Astrocyte (in vitro differentiated cells and primary cell): Measurements from ENCODE around the gene NAA20. TPM values are rescaled to one million over a fixed set of nuclear protein-coding genes. Genes with fewer than 3 reads are reported as not detected.

ENCODE experiments used
- DNase-seq: peaks from one replicate; pipeline ENCODE4 v3.0.0-alpha.2; 2010; ENCODE audit warnings: low read depth
- FAIRE-seq: peaks from 2 replicates; lab custom pipeline; 2011; peaks lifted over from hg19 to GRCh38; lab: Jason Lieb, UNC
- H2AFZ ChIP-seq: 2 replicates; pipeline ENCODE4 v1.6.0; 2012; ENCODE audit warnings: low read depth, low read length, inconsistent platforms
- H3K27ac ChIP-seq: 2 replicates; pipeline ENCODE4 v1.5.1; 2011; ENCODE audit warnings: low read depth, low read length, inconsistent platforms
- H3K27me3 ChIP-seq: 2 replicates; pipeline ENCODE4 v1.6.0; 2011; ENCODE audit warnings: low read length, inconsistent platforms; ENCODE audit not compliant: insufficient read depth
- H3K36me3 ChIP-seq: 2 replicates; pipeline ENCODE4 v1.5.1; 2011; ENCODE audit warnings: low read length, inconsistent platforms; ENCODE audit not compliant: insufficient read depth
- H3K4me1 ChIP-seq: 2 replicates; pipeline ENCODE4 v1.5.1; 2011; ENCODE audit warnings: low read length, inconsistent platforms; ENCODE audit not compliant: insufficient read depth
- H3K4me2 ChIP-seq: 2 replicates; pipeline ENCODE4 v1.6.0; 2012; ENCODE audit warnings: low read length, inconsistent platforms
- H3K4me3 ChIP-seq: 2 replicates; pipeline ENCODE4 v1.5.1; 2011; ENCODE audit warnings: low read depth, mild to moderate bottlenecking, low read length, inconsistent platforms; ENCODE audit not compliant: insufficient read depth
- H3K79me2 ChIP-seq: 2 replicates; pipeline ENCODE4 v1.6.0; 2012; ENCODE audit warnings: mild to moderate bottlenecking, low read length, inconsistent platforms; ENCODE audit not compliant: insufficient read depth
- H3K9ac ChIP-seq: 2 replicates; pipeline ENCODE4 v1.6.0; 2012; ENCODE audit warnings: mild to moderate bottlenecking, low read length, inconsistent platforms
- H3K9me3 ChIP-seq: 2 replicates; pipeline ENCODE4 v1.5.1; 2012; ENCODE audit warnings: low read depth, mild to moderate bottlenecking, low read length, inconsistent platforms; ENCODE audit not compliant: insufficient read depth
- H4K20me1 ChIP-seq: 2 replicates; pipeline ENCODE4 v1.6.0; 2012; ENCODE audit warnings: low read length, inconsistent platforms; ENCODE audit not compliant: insufficient read depth
- H3K27ac Mint-ChIP-seq: one replicate; pipeline ENCODE4 v1.8.0; 2021; ENCODE audit warnings: mild to moderate bottlenecking, mixed read lengths; ENCODE audit not compliant: unreplicated experiment
- H3K27me3 Mint-ChIP-seq: one replicate; pipeline ENCODE4 v1.8.0; 2021; ENCODE audit warnings: low read depth, mixed read lengths; ENCODE audit not compliant: unreplicated experiment
- H3K36me3 Mint-ChIP-seq: one replicate; pipeline ENCODE4 v1.8.0; 2021; ENCODE audit warnings: low read depth, mixed read lengths; ENCODE audit not compliant: unreplicated experiment
- H3K4me1 Mint-ChIP-seq: one replicate; pipeline ENCODE4 v1.8.0; 2021; ENCODE audit warnings: low read depth, mixed read lengths; ENCODE audit not compliant: unreplicated experiment
- H3K4me3 Mint-ChIP-seq: one replicate; pipeline ENCODE4 v1.8.0; 2021; ENCODE audit warnings: mild to moderate bottlenecking, moderate library complexity, mixed read lengths; ENCODE audit not compliant: unreplicated experiment
- H3K9me3 Mint-ChIP-seq: one replicate; pipeline ENCODE4 v1.8.0; 2021; ENCODE audit warnings: mild to moderate bottlenecking, mixed read lengths; ENCODE audit not compliant: unreplicated experiment
- CTCF ChIP-seq: IDR thresholded peaks from 2 replicates; pipeline ENCODE4 v1.5.1; 2011; ENCODE audit warnings: low read depth, mild to moderate bottlenecking, inconsistent platforms, low read length, moderate library complexity; ENCODE audit not compliant: insufficient read depth
- EZH2 ChIP-seq: IDR thresholded peaks from 2 replicates; pipeline ENCODE4 v1.6.1; 2012; ENCODE audit warnings: mild to moderate bottlenecking, low read length, inconsistent platforms; ENCODE audit not compliant: insufficient read depth
- total RNA-seq: library from RNA; stranded (reverse); gene quantifications from 2 replicates; pipeline ENCODE4 v1.2.1, GENCODE V29; 2021

NAA20 gene
- total RNA-seq, 1 donor from 2014 or later: 73.0 TPM

DNA sequence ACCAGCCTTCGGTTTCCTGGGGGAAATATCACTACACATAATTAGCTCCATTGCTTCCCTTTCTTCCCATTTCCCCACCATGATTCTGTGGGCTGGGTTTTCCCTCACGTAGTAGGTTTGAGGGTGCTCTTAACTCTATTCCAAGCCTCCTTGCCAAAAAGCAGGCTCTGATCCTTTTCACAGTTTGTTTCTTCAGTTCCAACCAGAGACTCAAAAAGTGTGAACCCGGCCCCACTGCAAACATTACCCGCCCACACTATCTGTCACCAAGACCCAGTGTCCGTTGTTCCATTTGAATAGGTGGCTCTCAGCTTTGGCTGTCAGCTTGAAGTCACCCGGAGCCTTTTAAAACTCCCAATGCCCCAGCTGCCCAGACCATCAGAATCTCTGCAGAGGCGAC, 11.8 kb upstream of the NAA20 start:
- Histone ChIP-seq H3K4me1 (no peaks in the 10 kb centered on the region), H3K36me3 (peaks cover 27% of the 10 kb centered on the region), H3K27ac (no peak overlapping the region), H3K27me3 (no peaks in the 10 kb centered on the region), H3K9ac (no peak overlapping the region), H2AFZ (no peak overlapping the region), H3K9me3 (no peaks in the 10 kb centered on the region), H4K20me1 (peaks cover 16% of the 10 kb centered on the region), H3K4me3 (no peak overlapping the region), H3K79me2 (peaks cover 8% of the 10 kb centered on the region), H3K4me2 (no peak overlapping the region)
- H3K27ac Mint-ChIP-seq: no peak overlapping the region
- no peak overlapping the region for H3K4me3 Mint-ChIP-seq
- no peak for FAIRE-seq
- no peak for DNase-seq
- no peaks in the 10 kb centered on the region for H3K9me3 Mint-ChIP-seq
- peaks cover 20% of the 10 kb centered on the region for H3K4me1 Mint-ChIP-seq
- H3K27me3 Mint-ChIP-seq: no peaks in the 10 kb centered on the region
- no peak for TF ChIP-seq CTCF
- no peak for TF ChIP-seq EZH2
- peaks cover 4% of the 10 kb centered on the region for H3K36me3 Mint-ChIP-seq

DNA sequence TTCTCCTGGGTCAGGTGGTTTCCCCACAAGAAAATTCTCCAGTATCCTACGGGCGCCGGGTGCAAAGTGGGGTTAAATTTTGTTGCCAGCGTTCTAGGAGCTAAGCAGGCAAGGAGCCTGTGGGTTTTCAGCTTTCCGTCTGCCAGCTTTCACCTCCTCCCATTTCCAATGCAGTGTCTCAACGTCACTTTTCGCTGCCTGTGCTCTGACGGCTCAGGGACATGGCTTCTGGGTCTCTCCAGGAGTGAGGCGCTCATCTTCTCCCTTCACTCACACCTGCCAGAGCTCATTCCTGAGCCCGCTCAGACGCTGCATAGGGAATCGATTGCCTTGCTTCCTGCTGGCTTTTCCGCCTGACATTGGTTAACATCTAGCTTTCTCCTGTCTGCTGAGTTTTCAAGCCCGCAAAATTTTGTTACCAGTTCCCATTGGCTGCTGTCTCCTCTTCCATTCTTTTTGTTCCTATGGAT, 7.3 kb upstream of the NAA20 start:
- Histone ChIP-seq H3K4me3 (no peak overlapping the region), H3K36me3 (no peaks in the 10 kb centered on the region), H3K9ac (no peak overlapping the region), H3K4me2 (no peak overlapping the region), H3K79me2 (no peaks in the 10 kb centered on the region), H3K27me3 (no peaks in the 10 kb centered on the region), H2AFZ (no peak overlapping the region), H3K4me1 (peaks cover 5% of the 10 kb centered on the region), H4K20me1 (no peaks in the 10 kb centered on the region), H3K27ac (no peak overlapping the region), H3K9me3 (no peaks in the 10 kb centered on the region)
- no peak for DNase-seq
- Mint-ChIP-seq H3K4me1 (peaks cover 6% of the 10 kb centered on the region), H3K27ac (no peak overlapping the region), H3K27me3 (no peaks in the 10 kb centered on the region), H3K36me3 (no peaks in the 10 kb centered on the region), H3K9me3 (no peaks in the 10 kb centered on the region), H3K4me3 (no peak overlapping the region)
- no peak for TF ChIP-seq CTCF
- no peak for FAIRE-seq

DNA sequence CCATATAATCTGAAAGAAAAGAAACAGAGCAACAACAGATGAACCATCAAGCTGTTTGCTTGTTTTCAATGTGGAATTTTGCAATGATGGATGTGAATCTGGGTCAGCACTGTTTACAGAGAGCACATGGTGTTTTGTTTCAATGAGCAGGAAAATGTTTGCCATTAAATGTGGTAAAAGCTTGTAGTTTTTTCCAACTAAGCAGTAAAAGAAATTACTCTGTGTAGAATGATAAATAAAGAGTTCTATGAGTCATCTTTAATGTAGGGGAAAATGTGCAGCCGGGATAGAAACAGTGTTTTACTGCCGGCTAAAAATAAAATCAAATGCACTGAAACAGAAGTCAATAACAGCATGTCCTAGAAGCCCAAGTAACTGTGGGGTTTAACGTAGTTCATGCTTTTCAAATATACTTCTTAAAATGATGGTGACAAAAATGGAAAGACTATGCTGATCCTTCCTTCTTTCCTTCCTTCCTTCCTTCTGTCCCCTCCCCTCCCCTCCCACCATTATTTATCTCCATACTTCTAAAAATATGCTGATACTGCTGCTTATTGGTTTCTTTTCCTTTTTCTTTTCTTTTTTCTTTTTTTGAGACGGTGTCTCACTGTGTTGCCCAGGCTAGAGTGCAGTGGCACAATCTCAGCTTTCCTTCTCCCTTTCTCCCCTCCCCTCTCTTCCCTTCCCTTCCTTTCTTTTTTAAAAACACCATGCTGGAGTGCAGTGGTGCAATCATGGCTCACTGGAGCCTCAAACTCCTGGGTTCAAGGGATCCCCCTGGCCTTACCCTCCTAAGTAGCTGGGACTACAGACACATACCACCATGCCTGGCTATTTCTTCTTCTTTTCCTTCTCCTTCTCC, 6.3 kb upstream of the NAA20 start:
- Histone ChIP-seq H4K20me1 (no peaks in the 10 kb centered on the region), H3K9me3 (no peaks in the 10 kb centered on the region), H3K27me3 (no peaks in the 10 kb centered on the region), H3K79me2 (no peaks in the 10 kb centered on the region), H3K36me3 (no peaks in the 10 kb centered on the region), H3K4me2 (peak overlapping the region; percentile 76), H2AFZ (no peak overlapping the region), H3K9ac (no peak overlapping the region), H3K27ac (no peak overlapping the region), H3K4me1 (peaks cover 5% of the 10 kb centered on the region), H3K4me3 (no peak overlapping the region)
- no peak overlapping the region for H3K4me3 Mint-ChIP-seq
- no peak for TF ChIP-seq CTCF
- TF ChIP-seq EZH2: no peak
- no peaks in the 10 kb centered on the region for H3K36me3 Mint-ChIP-seq
- peak; percentile 58 for DNase-seq
- peak; percentile 32 for FAIRE-seq
- no peak overlapping the region for H3K27ac Mint-ChIP-seq
- H3K4me1 Mint-ChIP-seq: peaks cover 6% of the 10 kb centered on the region
- H3K27me3 Mint-ChIP-seq: no peaks in the 10 kb centered on the region
- H3K9me3 Mint-ChIP-seq: no peaks in the 10 kb centered on the region
